K562 (cell line): ENCODE data around the gene NRXN2. TPM values are rescaled to one million over a fixed set of nuclear protein-coding genes. Genes with fewer than 3 reads are reported as not detected.

Experiments used
- ATF7 ChIP-seq: fragments of 450-650 bp; IDR thresholded peaks from 2 replicates; pipeline ENCODE4 v1.7.1; 2014; ENCODE audit warnings: mild to moderate bottlenecking, moderate library complexity
- BCL6 ChIP-seq: fragments of 250-450 bp; sonication (Bioruptor Pico); IDR thresholded peaks from 2 replicates; pipeline ENCODE4 v1.4.0; 2020
- CHCHD3 ChIP-seq: fragments of 250-450 bp; sonication (Bioruptor Pico); IDR thresholded peaks from 2 replicates; pipeline ENCODE4 v2.1.2; 2022; ENCODE audit warnings: mild to moderate bottlenecking
- EZH2 ChIP-seq: IDR thresholded peaks from 2 replicates; pipeline ENCODE4 v1.6.1; 2012; ENCODE audit warnings: low read depth, mild to moderate bottlenecking, inconsistent platforms, low read length, borderline replicate concordance
- FOXP1 ChIP-seq: sonication (generic); formaldehyde crosslinking; IDR thresholded peaks from 2 replicates; pipeline ENCODE4 v1.8.0; 2022; ENCODE audit warnings: mild to moderate bottlenecking, missing genetic modification reagents
- ILF3 ChIP-seq: fragments of 450-650 bp; IDR thresholded peaks from 2 replicates; pipeline ENCODE4 v1.6.1; 2018; ENCODE audit warnings: antibody characterized with exemption, mild to moderate bottlenecking, moderate library complexity, borderline replicate concordance
- MEF2A ChIP-seq: IDR thresholded peaks from 2 replicates; pipeline ENCODE4 v1.6.1; 2011; ENCODE audit warnings: low read depth, mild to moderate bottlenecking, low read length, moderate library complexity; ENCODE audit not compliant: control insufficient read depth
- PHF8 ChIP-seq: fragments of 200-600 bp; sonication (generic); IDR thresholded peaks from 2 replicates; pipeline ENCODE4 v1.6.1; 2012; ENCODE audit warnings: mixed run types, mild to moderate bottlenecking, inconsistent platforms, low read length, moderate library complexity, borderline replicate concordance
- POLR2AphosphoS2 ChIP-seq: IDR thresholded peaks from 2 replicates; pipeline ENCODE4 v1.6.1; 2012; ENCODE audit warnings: low read length, improper control_type of control experiment
- RCOR1 ChIP-seq, 2 experiments: IDR thresholded peaks; 2 replicates each; pipeline ENCODE4 v1.6.1; 2012; ENCODE audit warnings: low read depth in 2 of 2, low read length in 2 of 2, borderline replicate concordance in 1 of 2, improper control_type of control experiment in 1 of 2
- SMARCE1 ChIP-seq: fragments of 450-650 bp; IDR thresholded peaks from 2 replicates; pipeline ENCODE4 v1.7.1; 2016; ENCODE audit warnings: mild to moderate bottlenecking
- SOX6 ChIP-seq: fragments of 450-650 bp; IDR thresholded peaks from 2 replicates; pipeline ENCODE4 v1.6.1; 2014; ENCODE audit warnings: mild to moderate bottlenecking
- TBP ChIP-seq: optimal IDR thresholded peaks from 2 replicates; pipeline ENCODE3; 2011; ENCODE audit warnings: low read depth, low read length, improper control_type of control experiment
- XRCC5 ChIP-seq: fragments of 200-400 bp; formaldehyde crosslinking; IDR thresholded peaks from 2 replicates; pipeline ENCODE4 v1.6.1; 2017; ENCODE audit warnings: low read depth, mild to moderate bottlenecking, low read length
- ZNF224 ChIP-seq: sonication (generic); formaldehyde crosslinking; IDR thresholded peaks from 2 replicates; pipeline ENCODE4 v1.8.0; 2022; ENCODE audit warnings: mild to moderate bottlenecking, missing genetic modification reagents
- ZNF551 ChIP-seq: fragments of 250-450 bp; sonication (Bioruptor Pico); IDR thresholded peaks from 2 replicates; pipeline ENCODE4 v1.5.0; 2021; ENCODE audit warnings: mild to moderate bottlenecking, moderate library complexity
- ZNF589 ChIP-seq: fragments of 200-800 bp; sonication (Bioruptor generic); IDR thresholded peaks from 2 replicates; pipeline ENCODE4 v1.6.1; 2016; ENCODE audit warnings: low read depth, missing genetic modification characterization, missing compliant biosample characterization
- ZNF717 ChIP-seq: fragments of 250-450 bp; sonication (Bioruptor Pico); IDR thresholded peaks from 2 replicates; pipeline ENCODE4 v1.5.0; 2021
- ZNF740 ChIP-seq, 3 experiments: fragments of 200-800 bp in 1 of 3; sonication (Bioruptor generic) in 1 of 3; sonication (generic) in 1 of 3; formaldehyde crosslinking in 1 of 3; IDR thresholded peaks; 2 replicates each; pipeline versions ENCODE4 v1.6.1 to v1.8.0; 2016 to 2022; ENCODE audit warnings: mild to moderate bottlenecking in 2 of 3, missing compliant biosample characterization in 2 of 3, missing genetic modification characterization in 2 of 3, missing genetic modification reagents in 1 of 3
- polyA plus RNA-seq, 8 experiments: library from polyadenylated mRNA; depleted of rRNA in 4 of 8; stranded (reverse) in 5 of 8; unstranded in 3 of 8; fragments of >200 nt; fragmentation: Nextera tagmentation in 2 of 8; fragmentation: Illumina TruSeq in 1 of 8; extraction: Ambion mirVana in 2 of 8; extraction: Trizol in 1 of 8; gene quantifications; 2 replicates each; pipeline versions ENCODE4 v1.2.1 to v1.2.3, GENCODE V29; 2011 to 2014; ENCODE audit warnings: inconsistent platforms in 1 of 8, missing spikeins in 1 of 8
- total RNA-seq, 7 experiments: library from RNA; depleted of rRNA in 6 of 7; stranded (reverse); fragments of >200 nt in 6 of 7; fragmentation: Illumina TruSeq in 2 of 7; extraction: Trizol in 2 of 7; gene quantifications; 2 replicates each; pipeline versions ENCODE4 v1.2.1 to v1.2.3, GENCODE V29; 2011 to 2021; ENCODE audit warnings: low replicate concordance in 1 of 7
- TF ChIP-seq, protein P1 (sequence below): fragments of 150-350 bp; conservative IDR thresholded peaks from 2 replicates; pipeline ENCODE4 v1.6.1; 2014; ENCODE audit warnings: low read length
- TF ChIP-seq, protein P2 (sequence below): fragments of 250-450 bp; sonication (Bioruptor Pico); IDR thresholded peaks from 2 replicates; pipeline ENCODE4 v1.8.0; 2022; ENCODE audit warnings: moderate library complexity, mild to moderate bottlenecking, inconsistent platforms
- TF ChIP-seq, protein P3 (sequence below): fragments of 450-650 bp; IDR thresholded peaks from 2 replicates; pipeline ENCODE4 v1.7.1; 2018; ENCODE audit warnings: mild to moderate bottlenecking, low read depth; ENCODE audit not compliant: partially characterized antibody

NRXN2 gene
- total and polyA plus RNA-seq, 9 of the 15 experiments (the other 6 are each of a cell fraction or from before 2014, with no cell fraction given), result 0.07 to 0.47 (median 0.15) TPM; not detected in 4

DNA sequence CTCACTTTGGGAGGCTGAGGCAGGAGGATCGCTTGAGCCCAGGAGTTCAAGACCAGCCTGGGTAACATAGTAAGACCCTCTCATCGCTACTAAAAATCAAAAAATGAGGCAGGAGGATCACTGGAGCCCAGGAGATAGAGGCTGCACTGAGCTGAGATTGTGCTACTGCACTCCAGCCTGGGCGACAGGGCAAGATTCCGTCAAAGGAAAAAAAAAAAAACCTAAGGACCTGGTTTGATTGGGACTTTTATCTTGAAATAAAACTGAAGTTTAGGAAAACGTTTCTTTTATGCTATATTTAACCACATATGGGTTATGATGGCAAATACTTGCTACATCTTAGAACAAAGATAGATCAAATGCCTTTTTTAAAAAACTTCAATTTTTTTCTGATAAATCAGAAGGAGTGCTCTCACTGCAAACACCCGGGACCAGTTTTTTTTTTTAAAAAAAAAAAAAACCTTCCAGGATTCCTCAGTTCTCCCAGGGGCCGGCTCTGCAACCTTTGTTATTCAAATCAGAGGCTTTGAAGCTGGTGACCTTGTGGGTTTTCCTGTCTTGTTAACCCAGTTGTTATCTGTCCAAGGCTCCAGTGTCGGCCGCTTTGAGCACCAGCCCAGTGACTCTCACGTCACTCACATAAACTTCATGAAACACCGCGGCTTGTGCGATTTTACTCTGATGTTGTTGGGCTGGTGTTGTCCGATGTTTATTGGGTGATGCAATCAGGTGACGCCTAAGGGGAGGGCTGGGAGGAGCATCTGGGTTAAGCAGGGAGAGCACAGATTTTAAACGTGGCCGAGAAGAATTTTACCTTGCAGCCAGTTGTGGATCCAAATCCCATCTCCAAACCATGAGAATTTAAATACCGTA lies 156.7 kb downstream of the NRXN2 start (continued):
- TF ChIP-seq, protein P1, sequence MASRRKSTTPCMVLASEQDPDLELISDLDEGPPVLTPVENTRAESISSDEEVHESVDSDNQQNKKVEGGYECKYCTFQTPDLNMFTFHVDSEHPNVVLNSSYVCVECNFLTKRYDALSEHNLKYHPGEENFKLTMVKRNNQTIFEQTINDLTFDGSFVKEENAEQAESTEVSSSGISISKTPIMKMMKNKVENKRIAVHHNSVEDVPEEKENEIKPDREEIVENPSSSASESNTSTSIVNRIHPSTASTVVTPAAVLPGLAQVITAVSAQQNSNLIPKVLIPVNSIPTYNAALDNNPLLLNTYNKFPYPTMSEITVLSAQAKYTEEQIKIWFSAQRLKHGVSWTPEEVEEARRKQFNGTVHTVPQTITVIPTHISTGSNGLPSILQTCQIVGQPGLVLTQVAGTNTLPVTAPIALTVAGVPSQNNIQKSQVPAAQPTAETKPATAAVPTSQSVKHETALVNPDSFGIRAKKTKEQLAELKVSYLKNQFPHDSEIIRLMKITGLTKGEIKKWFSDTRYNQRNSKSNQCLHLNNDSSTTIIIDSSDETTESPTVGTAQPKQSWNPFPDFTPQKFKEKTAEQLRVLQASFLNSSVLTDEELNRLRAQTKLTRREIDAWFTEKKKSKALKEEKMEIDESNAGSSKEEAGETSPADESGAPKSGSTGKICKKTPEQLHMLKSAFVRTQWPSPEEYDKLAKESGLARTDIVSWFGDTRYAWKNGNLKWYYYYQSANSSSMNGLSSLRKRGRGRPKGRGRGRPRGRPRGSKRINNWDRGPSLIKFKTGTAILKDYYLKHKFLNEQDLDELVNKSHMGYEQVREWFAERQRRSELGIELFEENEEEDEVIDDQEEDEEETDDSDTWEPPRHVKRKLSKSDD, result no peak
- no peak for TF ChIP-seq FOXP1 (CRISPR knock-in tag)
- no peak for TF ChIP-seq CHCHD3 (CRISPR knock-in tag)
- TF ChIP-seq EZH2, result no peak
- no peak for TF ChIP-seq ZNF717 (CRISPR knock-in tag)
- no peak for TF ChIP-seq BCL6 (CRISPR knock-in tag)
- TF ChIP-seq SMARCE1, result no peak
- peak in 1 of 2 experiments; percentile 96; a peak in 2 of 4 replicates for TF ChIP-seq RCOR1 (IDR thresholded peaks at IDR 0.05; ENCODE audit: borderline replicate concordance in 1 of 2, low read depth in 2 of 2, low read length in 2 of 2)
- TF ChIP-seq POLR2AphosphoS2, result no peak
- TF ChIP-seq ZNF224 (CRISPR knock-in tag), result no peak
- TF ChIP-seq, protein P2, sequence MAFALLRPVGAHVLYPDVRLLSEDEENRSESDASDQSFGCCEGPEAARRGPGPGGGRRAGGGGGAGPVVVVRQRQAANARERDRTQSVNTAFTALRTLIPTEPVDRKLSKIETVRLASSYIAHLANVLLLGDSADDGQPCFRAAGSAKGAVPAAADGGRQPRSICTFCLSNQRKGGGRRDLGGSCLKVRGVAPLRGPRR (CRISPR knock-in tag), result no peak
- TF ChIP-seq ZNF589, result no peak
- TF ChIP-seq XRCC5, result no peak
- TF ChIP-seq TBP, result no peak
- peak; percentile 95 for TF ChIP-seq ATF7
- no peak for TF ChIP-seq MEF2A
- no peak for TF ChIP-seq ZNF740 (CRISPR knock-in tag; IDR thresholded peaks at IDR 0.05)
- TF ChIP-seq ZNF740 (tag; IDR thresholded peaks at IDR 0.05), result no peak
- TF ChIP-seq PHF8, result no peak
- TF ChIP-seq, protein P3, sequence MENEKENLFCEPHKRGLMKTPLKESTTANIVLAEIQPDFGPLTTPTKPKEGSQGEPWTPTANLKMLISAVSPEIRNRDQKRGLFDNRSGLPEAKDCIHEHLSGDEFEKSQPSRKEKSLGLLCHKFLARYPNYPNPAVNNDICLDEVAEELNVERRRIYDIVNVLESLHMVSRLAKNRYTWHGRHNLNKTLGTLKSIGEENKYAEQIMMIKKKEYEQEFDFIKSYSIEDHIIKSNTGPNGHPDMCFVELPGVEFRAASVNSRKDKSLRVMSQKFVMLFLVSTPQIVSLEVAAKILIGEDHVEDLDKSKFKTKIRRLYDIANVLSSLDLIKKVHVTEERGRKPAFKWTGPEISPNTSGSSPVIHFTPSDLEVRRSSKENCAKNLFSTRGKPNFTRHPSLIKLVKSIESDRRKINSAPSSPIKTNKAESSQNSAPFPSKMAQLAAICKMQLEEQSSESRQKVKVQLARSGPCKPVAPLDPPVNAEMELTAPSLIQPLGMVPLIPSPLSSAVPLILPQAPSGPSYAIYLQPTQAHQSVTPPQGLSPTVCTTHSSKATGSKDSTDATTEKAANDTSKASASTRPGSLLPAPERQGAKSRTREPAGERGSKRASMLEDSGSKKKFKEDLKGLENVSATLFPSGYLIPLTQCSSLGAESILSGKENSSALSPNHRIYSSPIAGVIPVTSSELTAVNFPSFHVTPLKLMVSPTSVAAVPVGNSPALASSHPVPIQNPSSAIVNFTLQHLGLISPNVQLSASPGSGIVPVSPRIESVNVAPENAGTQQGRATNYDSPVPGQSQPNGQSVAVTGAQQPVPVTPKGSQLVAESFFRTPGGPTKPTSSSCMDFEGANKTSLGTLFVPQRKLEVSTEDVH, result no peak
- no peak for TF ChIP-seq ILF3
- no peak for TF ChIP-seq ZNF551 (CRISPR knock-in tag)
- TF ChIP-seq SOX6, result peak; percentile 97
